ENCODE measurements around the gene VPS13D.
"Not testable (repeated sequence)": the region's sequence is repeated elsewhere in the genome, so short reads cannot be mapped to it uniquely, and the experiment has no call there.

Gene VPS13D

DNA sequence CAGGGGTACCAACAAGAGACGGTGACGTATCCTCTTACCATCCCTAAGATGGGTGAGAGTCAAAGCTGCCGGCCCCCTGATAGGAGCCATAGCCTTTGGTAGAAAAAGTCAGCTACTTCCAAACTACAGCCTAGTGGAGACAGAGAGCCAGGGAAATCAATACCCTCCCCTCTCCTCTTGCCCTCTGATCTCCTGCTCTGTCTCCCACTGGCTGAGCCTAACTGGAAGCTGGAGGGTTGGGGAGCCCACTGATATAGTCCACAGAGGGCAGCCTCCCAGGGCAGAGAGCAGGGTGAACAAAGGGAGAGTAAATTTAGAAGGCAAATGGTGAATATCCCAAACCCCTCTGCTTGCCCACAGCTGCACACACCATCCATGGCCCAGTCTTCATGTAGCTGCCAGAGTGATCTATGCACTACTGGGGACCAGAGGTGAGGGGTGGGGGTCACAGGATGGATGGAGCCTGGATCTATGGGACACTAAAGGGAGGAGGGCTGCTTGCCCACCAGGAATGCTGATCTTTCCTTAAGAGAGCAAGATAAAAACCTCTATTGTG is 308.2 kb downstream of the VPS13D start:
- TF ChIP-seq CTCF (conservative IDR thresholded peaks at IDR 0.05; ENCODE audit: low read length) = no peak
- no peak overlapping the region for H3K4me3 ChIP-seq (ENCODE audit: low read length)
- no peak for DNase-seq (ENCODE audit: low read depth)

DNA sequence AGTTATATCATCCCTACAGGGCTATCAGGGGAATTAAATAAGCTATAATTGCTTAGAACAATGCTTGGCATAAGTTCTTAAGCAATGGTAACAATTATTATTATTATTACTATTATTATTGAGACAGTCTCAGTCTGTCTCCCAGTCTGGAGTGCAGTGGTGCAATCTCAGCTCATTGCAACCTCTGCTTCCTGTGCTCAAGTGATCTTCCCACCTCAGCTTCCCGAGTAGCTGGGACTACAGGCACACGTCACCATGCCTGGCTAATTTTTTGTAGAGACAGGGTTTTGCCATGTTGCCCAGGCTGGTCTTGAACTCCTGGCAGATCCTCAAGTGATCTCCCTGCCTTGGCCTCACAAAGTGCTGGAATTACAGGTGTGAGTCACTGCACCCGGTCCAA is 308.7 kb downstream of the VPS13D start:
- not testable (repeated sequence) for H3K4me3 ChIP-seq (ENCODE audit: low read length); DNase-seq (ENCODE audit: low read depth)

DNA sequence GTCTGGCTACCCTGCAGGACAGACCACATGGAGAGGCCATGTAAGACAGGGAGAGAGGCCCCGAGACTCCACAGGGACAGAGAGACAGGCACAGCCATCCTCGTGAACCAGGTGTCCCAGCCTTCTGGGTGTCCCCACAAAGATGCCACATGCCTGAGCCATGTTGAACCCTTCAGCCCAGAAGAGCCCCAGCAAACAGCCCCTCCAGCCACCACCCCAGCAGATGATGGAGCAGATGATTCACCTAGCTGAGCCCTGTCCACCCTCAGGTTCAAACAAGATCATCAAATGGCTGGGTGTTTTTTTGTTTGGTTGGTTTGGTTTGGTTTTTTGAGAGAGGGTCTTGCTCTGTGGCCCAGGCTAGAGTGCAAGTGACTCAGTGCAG is 309.5 kb downstream of the VPS13D start:
- no peak overlapping the region for H3K4me3 ChIP-seq (ENCODE audit: low read length)
- DNase-seq (ENCODE audit: low read depth) = no peak
- TF ChIP-seq CTCF (conservative IDR thresholded peaks at IDR 0.05; ENCODE audit: low read length) = no peak

DNA sequence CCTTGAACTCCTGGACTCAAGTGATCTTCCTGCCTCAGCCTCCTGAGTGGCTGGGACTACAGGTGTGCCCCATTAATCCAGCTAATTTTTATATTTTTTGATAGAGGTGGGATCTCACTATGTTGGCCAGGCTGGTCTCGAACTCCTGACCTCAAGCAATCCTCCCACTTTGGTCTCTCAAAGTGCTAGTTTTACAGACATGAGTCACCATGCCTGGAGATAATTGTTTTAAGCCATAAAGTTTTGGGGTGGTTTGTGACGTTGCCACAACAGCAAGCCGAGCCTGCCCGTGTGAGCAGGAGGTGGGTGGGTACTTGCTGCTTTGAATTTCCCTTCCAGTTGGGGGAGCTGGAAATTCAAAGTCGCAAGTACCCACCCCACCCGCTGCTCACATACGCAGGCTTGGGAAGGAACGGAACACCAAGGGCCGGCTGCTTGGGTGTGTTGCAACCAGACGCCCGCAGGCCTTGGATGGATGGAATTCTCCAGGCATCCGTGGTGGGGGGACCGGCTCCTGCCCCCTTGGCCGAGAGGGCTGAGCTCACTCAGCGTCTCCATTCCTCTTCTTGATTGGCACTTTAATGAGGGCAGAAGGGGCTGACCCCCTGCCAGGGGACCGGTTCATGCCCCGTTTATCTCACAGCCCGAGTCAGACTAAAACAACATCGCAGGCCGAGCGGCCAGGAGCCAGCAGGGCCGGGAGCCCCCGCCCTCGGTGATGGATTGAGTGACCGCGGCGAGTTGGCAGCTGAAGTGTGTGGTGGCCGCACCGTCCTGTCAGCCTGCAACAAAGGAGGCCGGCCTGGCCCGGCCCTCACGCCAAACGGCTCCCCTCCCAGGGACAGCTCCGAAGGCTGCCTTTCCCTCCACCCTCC is 310.1 kb downstream of the VPS13D start:
- no peak overlapping the region for H3K4me3 ChIP-seq (ENCODE audit: low read length)
- DNase-seq (ENCODE audit: low read depth) = peak; percentile 97
- peak; percentile 28 for TF ChIP-seq CTCF (conservative IDR thresholded peaks at IDR 0.05; ENCODE audit: low read length)

- H3K4me3 ChIP-seq (ENCODE audit: low read length) = no peak overlapping the region
- DNase-seq (ENCODE audit: low read depth) = no peak
- no peak for TF ChIP-seq CTCF (conservative IDR thresholded peaks at IDR 0.05; ENCODE audit: low read length)
Measured at GRCh38 chr1:12540580-12541273, 310.9 kb downstream of the VPS13D start.

DNA sequence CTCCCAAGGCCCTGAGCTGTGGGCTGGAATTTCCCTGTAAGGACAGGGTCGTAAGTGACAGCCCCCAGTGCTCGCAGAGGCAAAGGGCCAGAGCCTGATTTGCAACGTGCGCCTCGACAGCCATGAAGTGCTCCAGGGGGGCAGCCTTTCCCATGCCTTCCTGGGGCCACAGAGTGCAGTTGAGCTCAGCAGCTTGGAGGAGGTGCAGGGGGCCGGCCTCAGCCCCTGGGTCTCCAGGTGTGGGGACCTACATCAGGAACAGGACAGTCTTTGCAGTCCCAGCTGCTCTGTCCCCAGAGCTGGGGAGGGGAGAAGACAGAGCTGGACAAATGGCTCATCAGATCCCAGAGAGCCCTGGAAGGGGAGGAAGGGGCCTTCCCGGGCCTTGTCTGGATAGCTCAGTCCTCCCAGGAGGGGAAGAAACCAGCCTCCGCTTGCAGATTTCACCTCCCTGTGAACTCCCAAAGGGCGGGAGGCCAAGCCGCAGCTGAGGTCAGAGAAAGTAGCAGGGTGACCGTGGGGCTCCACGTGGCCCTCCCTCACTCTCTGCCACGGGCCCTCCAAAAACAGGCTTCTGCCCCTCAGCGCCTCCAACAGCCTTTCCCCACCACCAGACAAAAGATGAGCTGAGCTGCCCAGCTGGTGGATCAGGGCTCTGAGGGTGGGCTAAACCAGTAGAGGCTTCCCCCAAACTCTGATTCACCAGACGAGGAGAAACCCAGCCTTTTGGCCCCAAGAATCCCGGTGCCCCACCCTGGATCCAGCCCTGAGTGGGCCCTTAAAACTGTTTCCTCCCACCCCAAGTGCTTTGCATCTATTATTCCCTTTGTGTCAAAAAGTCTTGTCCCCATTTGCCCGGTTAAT is 311.7 kb downstream of the VPS13D start:
- no peak for TF ChIP-seq CTCF (conservative IDR thresholded peaks at IDR 0.05; ENCODE audit: low read length)
- H3K4me3 ChIP-seq (ENCODE audit: low read length) = no peak overlapping the region
- peak; percentile 40 for DNase-seq (ENCODE audit: low read depth)

GRCh38 chr1:12542138-12542465 is 312.3 kb downstream of the VPS13D start:
- H3K4me3 ChIP-seq (ENCODE audit: low read length) = no peak overlapping the region
- TF ChIP-seq CTCF (conservative IDR thresholded peaks at IDR 0.05; ENCODE audit: low read length) = no peak
- no peak for DNase-seq (ENCODE audit: low read depth)

Data from AG10803 (cell line).